Omental fat pad (tissue), 4 donors: ENCODE measurements around the gene CHCHD6. TPM values are rescaled to one million over a fixed set of nuclear protein-coding genes. Genes with fewer than 3 reads are reported as not detected.

ENCODE experiments used
- ATAC-seq: fragments of 150-250 bp; one replicate; pipeline ENCODE4 v1.9.1; 2016; ENCODE audit warnings: mild to moderate bottlenecking, moderate library complexity; ENCODE audit not compliant: low FRiP score
- DNase-seq: peaks from one replicate; pipeline ENCODE4 v3.0.0-alpha.2; 2019; ENCODE audit warnings: low spot score
- total RNA-seq, 4 donors: library from RNA; depleted of rRNA; stranded (reverse); fragments of >200 nt; gene quantifications; one replicate each; pipeline ENCODE4 v1.1.0, GENCODE V29; 2016
- TF ChIP-seq, protein P1 (sequence below), 3 donors: fragments of 450-650 bp; IDR thresholded peaks; one replicate each; pipeline ENCODE4 v1.5.1; 2016 to 2017; ENCODE audit warnings: antibody characterized with exemption in 3 of 3, mild to moderate bottlenecking in 3 of 3, moderate library complexity in 2 of 3

Gene CHCHD6
- total RNA-seq, 4 donors from 2014 or later, result 7.5 to 19.7 (median 11.5) TPM

DNA sequence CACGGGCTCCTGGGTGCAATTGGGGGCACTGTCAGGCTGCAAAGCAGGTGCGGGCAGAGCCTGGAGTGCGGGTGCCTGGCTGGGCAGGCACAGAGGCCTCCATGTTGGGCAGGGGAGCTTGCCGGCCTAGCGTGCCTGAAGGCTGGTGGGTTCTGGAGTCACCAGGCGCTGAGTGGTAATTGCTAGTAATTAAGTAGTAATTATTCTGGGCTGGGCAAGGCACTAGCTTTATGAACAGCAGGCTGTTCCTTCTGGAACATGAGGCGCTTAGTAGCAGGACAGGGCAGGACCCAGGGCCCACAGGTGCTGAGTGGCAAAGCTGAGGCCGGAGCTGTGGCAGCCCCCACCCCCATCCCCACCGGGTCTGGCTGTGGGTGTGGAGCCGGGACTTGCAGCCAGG, 304.2 kb downstream of the CHCHD6 start:
- TF ChIP-seq, protein P1, sequence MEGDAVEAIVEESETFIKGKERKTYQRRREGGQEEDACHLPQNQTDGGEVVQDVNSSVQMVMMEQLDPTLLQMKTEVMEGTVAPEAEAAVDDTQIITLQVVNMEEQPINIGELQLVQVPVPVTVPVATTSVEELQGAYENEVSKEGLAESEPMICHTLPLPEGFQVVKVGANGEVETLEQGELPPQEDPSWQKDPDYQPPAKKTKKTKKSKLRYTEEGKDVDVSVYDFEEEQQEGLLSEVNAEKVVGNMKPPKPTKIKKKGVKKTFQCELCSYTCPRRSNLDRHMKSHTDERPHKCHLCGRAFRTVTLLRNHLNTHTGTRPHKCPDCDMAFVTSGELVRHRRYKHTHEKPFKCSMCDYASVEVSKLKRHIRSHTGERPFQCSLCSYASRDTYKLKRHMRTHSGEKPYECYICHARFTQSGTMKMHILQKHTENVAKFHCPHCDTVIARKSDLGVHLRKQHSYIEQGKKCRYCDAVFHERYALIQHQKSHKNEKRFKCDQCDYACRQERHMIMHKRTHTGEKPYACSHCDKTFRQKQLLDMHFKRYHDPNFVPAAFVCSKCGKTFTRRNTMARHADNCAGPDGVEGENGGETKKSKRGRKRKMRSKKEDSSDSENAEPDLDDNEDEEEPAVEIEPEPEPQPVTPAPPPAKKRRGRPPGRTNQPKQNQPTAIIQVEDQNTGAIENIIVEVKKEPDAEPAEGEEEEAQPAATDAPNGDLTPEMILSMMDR (IDR thresholded peaks at IDR 0.05), result no peak
- ATAC-seq, result no peak
- DNase-seq, result no peak

DNA sequence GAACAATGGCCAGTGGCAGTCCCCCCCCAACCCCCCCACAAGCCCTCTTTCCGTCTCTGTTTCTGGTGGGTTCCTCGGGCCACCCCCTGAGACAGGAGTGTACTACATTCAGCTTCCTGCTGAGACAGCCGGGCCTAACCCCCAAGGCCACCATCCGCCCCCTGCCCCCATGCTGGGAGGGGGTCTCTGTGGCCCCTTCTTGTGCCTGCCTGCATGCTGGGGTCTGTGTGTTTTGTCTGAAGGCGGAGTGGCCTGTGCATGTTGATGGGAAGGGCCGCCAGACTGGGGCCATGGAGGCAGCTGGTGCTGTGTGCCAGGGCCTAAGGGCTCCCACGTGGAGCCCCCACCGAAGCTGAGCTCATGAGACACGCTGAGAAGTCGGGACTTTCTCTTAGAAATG, 305.5 kb downstream of the CHCHD6 start:
- DNase-seq (no peak), ATAC-seq (no peak)
- TF ChIP-seq, protein P1 (IDR thresholded peaks at IDR 0.05), result no peak

Other genes with a start within 250 kb of the CHCHD6 start
- 10 to 100 TPM; 22.7 to 47.0 (median 27.9) TPM for gene ZXDC, start 228.3 kb upstream of the CHCHD6 start, total RNA-seq
- not detected for gene UROC1, start 186.5 kb upstream of the CHCHD6 start, total RNA-seq
- 1 to 10 TPM in 2 of 4 donors, under 1 TPM in 1, not detected in 1; 0.46 to 2.3 (median 1.7) TPM for gene CHST13, start 180.1 kb upstream of the CHCHD6 start, total RNA-seq
- not detected for gene C3orf22, start 145.3 kb upstream of the CHCHD6 start, total RNA-seq
- 10 to 100 TPM in 1 of 4 donors, 1 to 10 TPM in 3; 6.4 to 12.5 (median 8.3) TPM for gene TXNRD3, start 49.1 kb upstream of the CHCHD6 start, total RNA-seq